Measurements from ENCODE around the gene FSTL5. TPM values are rescaled to one million over a fixed set of nuclear protein-coding genes. Genes with fewer than 3 reads are reported as not detected.

Gene FSTL5
- total RNA-seq, 1 experiment from 2014 or later, result not detected

DNA sequence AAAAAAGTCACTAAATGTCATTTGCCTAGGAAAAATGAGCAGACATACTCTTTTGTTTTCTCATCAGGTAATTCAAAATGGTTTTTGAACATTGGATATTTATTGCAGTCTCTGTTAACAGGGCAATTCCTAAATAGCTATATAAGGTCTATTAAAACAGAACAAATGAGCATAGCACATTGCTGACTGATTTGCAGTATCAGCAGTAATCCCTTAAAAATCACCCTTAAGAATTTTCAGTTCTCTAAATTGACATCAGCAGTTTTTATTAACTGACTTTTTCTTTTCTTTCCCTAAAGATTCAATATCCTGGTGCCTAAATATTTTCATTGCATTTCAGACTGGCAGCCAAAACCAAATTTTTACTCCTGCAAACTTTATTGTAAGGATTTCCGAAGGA is 270.2 kb downstream of the FSTL5 start:
- H3K9me2 ChIP-seq (ENCODE audit: insufficient read depth), result no peaks in the 10 kb centered on the region
- RAD21 ChIA-PET (ENCODE audit: low non-redundant PET in 1 of 2, low total read pairs in 2 of 2, uncharacterized antibody in 2 of 2, unreplicated experiment in 2 of 2), result no interaction called here
- DNase-seq (ENCODE audit: low read depth, low spot score), result no peak
- ATAC-seq, result no peak
- H3K4me3 ChIP-seq (replicated peaks in 1 of 2; ENCODE audit: low read depth in 1 of 2, low read length in 2 of 2), result no peak overlapping the region
- CTCF ChIA-PET, result no interaction called here
- H3K27ac ChIP-seq (ENCODE audit: low read depth, low read length), result no peak overlapping the region
- no peak for TF ChIP-seq ELF1 (IDR thresholded peaks at IDR 0.05; ENCODE audit: borderline replicate concordance, low read depth)
- no peak for TF ChIP-seq ZNF274 (IDR thresholded peaks at IDR 0.05; ENCODE audit: low read depth, low read length)
- TF ChIP-seq, protein P1, sequence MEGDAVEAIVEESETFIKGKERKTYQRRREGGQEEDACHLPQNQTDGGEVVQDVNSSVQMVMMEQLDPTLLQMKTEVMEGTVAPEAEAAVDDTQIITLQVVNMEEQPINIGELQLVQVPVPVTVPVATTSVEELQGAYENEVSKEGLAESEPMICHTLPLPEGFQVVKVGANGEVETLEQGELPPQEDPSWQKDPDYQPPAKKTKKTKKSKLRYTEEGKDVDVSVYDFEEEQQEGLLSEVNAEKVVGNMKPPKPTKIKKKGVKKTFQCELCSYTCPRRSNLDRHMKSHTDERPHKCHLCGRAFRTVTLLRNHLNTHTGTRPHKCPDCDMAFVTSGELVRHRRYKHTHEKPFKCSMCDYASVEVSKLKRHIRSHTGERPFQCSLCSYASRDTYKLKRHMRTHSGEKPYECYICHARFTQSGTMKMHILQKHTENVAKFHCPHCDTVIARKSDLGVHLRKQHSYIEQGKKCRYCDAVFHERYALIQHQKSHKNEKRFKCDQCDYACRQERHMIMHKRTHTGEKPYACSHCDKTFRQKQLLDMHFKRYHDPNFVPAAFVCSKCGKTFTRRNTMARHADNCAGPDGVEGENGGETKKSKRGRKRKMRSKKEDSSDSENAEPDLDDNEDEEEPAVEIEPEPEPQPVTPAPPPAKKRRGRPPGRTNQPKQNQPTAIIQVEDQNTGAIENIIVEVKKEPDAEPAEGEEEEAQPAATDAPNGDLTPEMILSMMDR (IDR thresholded peaks at IDR 0.05 in 2 of 3, conservative IDR thresholded peaks at IDR 0.05 in 1 of 3; ENCODE audit: borderline replicate concordance in 1 of 3, insufficient read depth in 1 of 3, low read depth in 2 of 3, low read length in 2 of 3), result no peak
- no peak for TF ChIP-seq EZH2 (IDR thresholded peaks at IDR 0.05)
- TF ChIP-seq EGR1 (IDR thresholded peaks at IDR 0.05; ENCODE audit: low read depth), result no peak
- no peak for TF ChIP-seq EZH2phosphoT487 (IDR thresholded peaks at IDR 0.05; ENCODE audit: borderline replicate concordance)
- intact Hi-C loops (cut with micrococcal nuclease), result no loop called here
- no peaks in the 10 kb centered on the region for H3K9me3 ChIP-seq (ENCODE audit: control insufficient read depth in 1 of 2, insufficient read depth in 1 of 2, low read depth in 1 of 2, low read length in 2 of 2)
- no peaks in the 10 kb centered on the region for H3K36me3 ChIP-seq (ENCODE audit: control insufficient read depth in 1 of 2, insufficient read depth in 2 of 2, low read length in 2 of 2)
- no peaks in the 10 kb centered on the region for H4K20me1 ChIP-seq (ENCODE audit: insufficient read depth)
- H3K27me3 ChIP-seq (ENCODE audit: insufficient read depth, low read length), result no peaks in the 10 kb centered on the region
- H3K79me2 ChIP-seq (ENCODE audit: insufficient read depth, low read length), result no peaks in the 10 kb centered on the region
- no peak overlapping the region for H2AFZ ChIP-seq (ENCODE audit: low read depth, low read length, poor library complexity, severe bottlenecking)
- H3K4me1 ChIP-seq (ENCODE audit: control insufficient read depth in 1 of 2, insufficient read depth in 2 of 2, low read length in 2 of 2), result no peaks in the 10 kb centered on the region
- BruUV-seq (replicated peaks), result no TSS peak
- no peak overlapping the region for H3K9ac ChIP-seq (ENCODE audit: low read length)
- POLR2A ChIA-PET, result no interaction called here
- no peak overlapping the region for H3K4me2 ChIP-seq (ENCODE audit: low read length)

GRCh38 chr4:161892951-161893350 is 270.8 kb downstream of the FSTL5 start:
- Histone ChIP-seq H3K27me3 (ENCODE audit: insufficient read depth, low read length) (no peaks in the 10 kb centered on the region), H3K4me3 (replicated peaks in 1 of 2; ENCODE audit: low read depth in 1 of 2, low read length in 2 of 2) (no peak overlapping the region), H3K4me1 (ENCODE audit: control insufficient read depth in 1 of 2, insufficient read depth in 2 of 2, low read length in 2 of 2) (no peaks in the 10 kb centered on the region), H3K4me2 (ENCODE audit: low read length) (no peak overlapping the region), H3K36me3 (ENCODE audit: control insufficient read depth in 1 of 2, insufficient read depth in 2 of 2, low read length in 2 of 2) (no peaks in the 10 kb centered on the region), H3K9me3 (ENCODE audit: control insufficient read depth in 1 of 2, insufficient read depth in 1 of 2, low read depth in 1 of 2, low read length in 2 of 2) (no peaks in the 10 kb centered on the region), H3K9me2 (ENCODE audit: insufficient read depth) (no peaks in the 10 kb centered on the region), H2AFZ (ENCODE audit: low read depth, low read length, poor library complexity, severe bottlenecking) (peak overlapping the region; percentile 58), H3K79me2 (ENCODE audit: insufficient read depth, low read length) (no peaks in the 10 kb centered on the region), H4K20me1 (ENCODE audit: insufficient read depth) (no peaks in the 10 kb centered on the region), H3K9ac (ENCODE audit: low read length) (no peak overlapping the region), H3K27ac (ENCODE audit: low read depth, low read length) (no peak overlapping the region)
- DNase-seq (ENCODE audit: low read depth, low spot score) (no peak), ATAC-seq (no peak)
- TF ChIP-seq TCF7L2 (IDR thresholded peaks at IDR 0.05; ENCODE audit: borderline replicate concordance, extremely low read depth, insufficient read depth, insufficient read length) (no peak), CEBPB (IDR thresholded peaks at IDR 0.05; ENCODE audit: low read depth) (no peak)
- TF ChIP-seq, protein P1 (IDR thresholded peaks at IDR 0.05 in 2 of 3, conservative IDR thresholded peaks at IDR 0.05 in 1 of 3; ENCODE audit: borderline replicate concordance in 1 of 3, insufficient read depth in 1 of 3, low read depth in 2 of 3, low read length in 2 of 3), result no peak
- ChIA-PET RAD21 (ENCODE audit: low non-redundant PET in 1 of 2, low total read pairs in 2 of 2, uncharacterized antibody in 2 of 2, unreplicated experiment in 2 of 2) (no interaction called here), POLR2A (no interaction called here), CTCF (no interaction called here)
- intact Hi-C loops (cut with micrococcal nuclease), result no loop called here
- BruUV-seq (replicated peaks), result no TSS peak
